ENCODE measurements around the gene CLMP. TPM values are rescaled to one million over a fixed set of nuclear protein-coding genes. Genes with fewer than 3 reads are reported as not detected.

CLMP gene
- total and polyA plus RNA-seq, 9 of the 15 experiments (the other 6 are each of a cell fraction or from before 2014, with no cell fraction given), result 0.02 to 0.15 (median 0.03) TPM; not detected in 6

DNA sequence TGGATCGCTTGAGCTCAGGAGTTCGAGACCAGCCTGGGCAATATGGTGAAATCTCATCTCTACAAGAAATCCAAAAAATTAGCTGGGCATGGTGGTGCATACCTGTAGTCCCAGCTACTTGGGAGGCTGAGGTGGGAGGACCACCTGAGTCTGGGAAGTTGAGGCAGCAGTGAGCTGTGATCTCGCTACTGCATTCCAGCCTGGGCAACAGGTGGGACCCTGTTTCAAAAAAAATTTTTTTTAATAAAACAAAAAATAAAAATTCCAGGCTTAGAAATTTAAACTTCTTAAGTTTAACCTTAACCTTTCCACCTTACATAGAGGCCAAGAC, 21.2 kb downstream of the CLMP start:
- DNase-seq (ENCODE audit: extremely low read depth in 1 of 4, low spot score in 3 of 4) (no peak), FAIRE-seq (no peak), ATAC-seq (no peak)
- 0% methylated on average over 3 of the region's 3 CpGs for WGBS (ENCODE audit: insufficient coverage, low coverage, missing lambda C conversion rate)
- Histone ChIP-seq H3K79me2 (ENCODE audit: control insufficient read depth, insufficient read depth, low read length) (no peaks in the 10 kb centered on the region), H3K4me2 (ENCODE audit: insufficient read depth, low read length) (no peak overlapping the region), H3K9me1 (ENCODE audit: control insufficient read depth, insufficient read depth, low read length) (no peaks in the 10 kb centered on the region), H3K4me3 (no peak overlapping the region), H3K9me3 (replicated peaks; ENCODE audit: control insufficient read depth, insufficient read depth, low read depth, low read length) (no peaks in the 10 kb centered on the region), H3K36me3 (ENCODE audit: control insufficient read depth, insufficient read depth, low read length) (no peaks in the 10 kb centered on the region), H2AFZ (ENCODE audit: low read depth, low read length) (no peak overlapping the region), H3K9ac (ENCODE audit: insufficient read depth in 1 of 2, low read depth in 2 of 2, low read length in 2 of 2) (no peak overlapping the region), H4K20me1 (replicated peaks; ENCODE audit: control insufficient read depth, insufficient read depth, low read length) (no peaks in the 10 kb centered on the region), H3K4me1 (replicated peaks in 1 of 2; ENCODE audit: control insufficient read depth in 2 of 2, insufficient read depth in 2 of 2, low read length in 2 of 2) (no peaks in the 10 kb centered on the region), H3K27me3 (ENCODE audit: control insufficient read depth in 2 of 2, insufficient read depth in 2 of 2, low read length in 2 of 2) (peaks cover 4 to 5% of the 10 kb centered on the region in 2 experiments; a peak in 2 of 5 replicates), H3K27ac (ENCODE audit: extremely low read depth, low read depth, low read length) (no peak overlapping the region)
- intact Hi-C loops (cut with micrococcal nuclease) (no loop called here), in situ Hi-C loops (cut with MboI) (no loop called here)
- POLR2A ChIA-PET, result interaction anchor here (0.6 to 0.8 kb wide), 2 partner anchors 12 to 22 kb away, joined by 3 read pairs; no protein-coding TSS in a partner anchor
- TF ChIP-seq JUNB (CRISPR knock-in tag; conservative IDR thresholded peaks at IDR 0.05), result no peak
- TF ChIP-seq NONO (IDR thresholded peaks at IDR 0.05; ENCODE audit: low read depth in 2 of 2, low read length in 1 of 2), result no peak
- TF ChIP-seq, protein P1, sequence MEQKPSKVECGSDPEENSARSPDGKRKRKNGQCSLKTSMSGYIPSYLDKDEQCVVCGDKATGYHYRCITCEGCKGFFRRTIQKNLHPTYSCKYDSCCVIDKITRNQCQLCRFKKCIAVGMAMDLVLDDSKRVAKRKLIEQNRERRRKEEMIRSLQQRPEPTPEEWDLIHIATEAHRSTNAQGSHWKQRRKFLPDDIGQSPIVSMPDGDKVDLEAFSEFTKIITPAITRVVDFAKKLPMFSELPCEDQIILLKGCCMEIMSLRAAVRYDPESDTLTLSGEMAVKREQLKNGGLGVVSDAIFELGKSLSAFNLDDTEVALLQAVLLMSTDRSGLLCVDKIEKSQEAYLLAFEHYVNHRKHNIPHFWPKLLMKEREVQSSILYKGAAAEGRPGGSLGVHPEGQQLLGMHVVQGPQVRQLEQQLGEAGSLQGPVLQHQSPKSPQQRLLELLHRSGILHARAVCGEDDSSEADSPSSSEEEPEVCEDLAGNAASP (IDR thresholded peaks at IDR 0.05), result no peak
- TF ChIP-seq ZNF717 (CRISPR knock-in tag; IDR thresholded peaks at IDR 0.05), result no peak
- TF ChIP-seq GABPB2 (CRISPR knock-in tag; conservative IDR thresholded peaks at IDR 0.05), result no peak
- no peak for TF ChIP-seq RAD51 (IDR thresholded peaks at IDR 0.05; ENCODE audit: borderline replicate concordance, low read depth)
- no peak for TF ChIP-seq SMARCE1 (IDR thresholded peaks at IDR 0.05)
- TF ChIP-seq BMI1 (IDR thresholded peaks at IDR 0.05; ENCODE audit: low read length), result no peak
- no peak for TF ChIP-seq TRIM28 (IDR thresholded peaks at IDR 0.05)
- no peak for TF ChIP-seq ZNF75A (CRISPR knock-in tag; IDR thresholded peaks at IDR 0.05)
- TF ChIP-seq BDP1 (IDR thresholded peaks at IDR 0.05; ENCODE audit: insufficient read depth, insufficient read length), result no peak
- CTCF ChIA-PET (ENCODE audit: low intra/inter-chr PET ratio), result no interaction called here
- no TSS peak for BruUV-seq (replicated peaks)

Measured in K562 (cell line).